T-helper 2 cell treated with Interferon-gamma antibody and Interleukin-4, amounts not matched to agents 5 μg/mL and 100 μg/mL, for 36 hours (primary cell): ENCODE data around the gene PAFAH2.

Source experiments
- DNase-seq: peaks from one replicate; pipeline ENCODE4 v3.0.0; 2021; ENCODE audit warnings: low spot score
- H3K27ac Mint-ChIP-seq: one replicate; pipeline ENCODE4 v1.8.0; 2021; ENCODE audit warnings: mild to moderate bottlenecking, mixed read lengths
- H3K27me3 Mint-ChIP-seq: one replicate; pipeline ENCODE4 v1.8.0; 2021; ENCODE audit warnings: low read depth, mixed read lengths
- H3K36me3 Mint-ChIP-seq: one replicate; pipeline ENCODE4 v1.8.0; 2021; ENCODE audit warnings: low read depth, mixed read lengths
- H3K4me1 Mint-ChIP-seq: one replicate; pipeline ENCODE4 v1.8.0; 2021; ENCODE audit warnings: low read depth, mixed read lengths
- H3K4me3 Mint-ChIP-seq: one replicate; pipeline ENCODE4 v1.8.0; 2022; ENCODE audit warnings: mild to moderate bottlenecking, moderate library complexity, mixed read lengths
- H3K9me3 Mint-ChIP-seq: one replicate; pipeline ENCODE4 v1.8.0; 2021; ENCODE audit warnings: mixed read lengths

Gene PAFAH2

DNA sequence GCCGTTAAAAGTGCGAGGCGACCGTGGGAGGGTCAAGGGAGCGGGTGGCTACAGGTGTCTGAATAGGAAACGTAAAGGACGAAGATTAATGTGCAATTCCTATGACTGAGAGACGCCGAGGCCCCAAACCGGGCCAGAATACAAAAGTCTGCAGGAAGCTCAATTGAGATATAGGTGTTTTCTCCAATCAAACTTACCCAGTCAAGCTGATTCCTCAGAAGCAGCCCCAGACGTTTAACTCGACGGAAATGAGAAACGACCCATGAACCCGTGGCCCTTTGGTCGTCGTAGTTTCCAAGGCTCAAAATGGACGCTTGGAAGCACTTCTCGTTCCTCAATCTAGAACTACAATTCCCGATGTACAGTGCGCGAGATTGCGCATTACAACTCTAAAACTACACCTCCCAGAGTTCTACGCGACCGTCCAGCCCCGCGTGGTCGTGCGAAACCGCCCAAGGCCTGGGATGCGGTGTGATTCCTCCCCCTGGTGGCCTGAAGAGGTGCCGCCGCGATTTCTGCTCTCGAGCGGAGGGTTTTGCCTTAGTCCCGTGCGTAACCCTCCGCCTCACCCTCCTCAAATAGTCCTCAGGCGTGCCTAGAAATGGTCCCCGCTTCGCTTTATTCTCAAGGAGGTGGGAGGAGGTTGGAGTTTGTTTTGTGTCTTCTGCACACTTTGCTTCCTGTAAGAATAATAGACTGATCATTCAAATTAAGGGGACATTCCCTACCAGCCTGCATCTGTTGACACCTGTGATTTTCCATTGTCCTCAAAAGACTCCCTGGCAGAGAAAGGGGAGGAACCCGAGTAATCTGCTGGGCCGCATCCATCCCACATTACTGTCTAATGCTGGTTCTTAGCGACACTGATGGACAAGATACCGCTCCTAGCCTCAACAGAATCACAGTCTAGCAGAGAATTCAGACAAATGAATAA lies at the start of gene PAFAH2:
TSS of gene PAFAH2 (minus strand) at position 236 of the 934 bp plus-strand sequence. CDS start 7,247 bp downstream, outside the sequence.
- Mint-ChIP-seq H3K27ac (peak within 1 kb of the TSS; percentile 92), H3K4me3 (peak within 1 kb of the TSS; percentile 98), H3K9me3 (no peaks in the 10 kb centered on the region), H3K4me1 (peaks cover 29% of the 10 kb centered on the region), H3K36me3 (peaks cover 2% of the 10 kb centered on the region), H3K27me3 (no peaks in the 10 kb centered on the region)
- DNase-seq, result peak; percentile 95

- Mint-ChIP-seq H3K36me3 (no peaks in the 10 kb centered on the region), H3K27ac (no peak overlapping the region), H3K27me3 (peaks cover 77% of the 10 kb centered on the region), H3K4me1 (no peaks in the 10 kb centered on the region), H3K4me3 (no peak overlapping the region), H3K9me3 (no peaks in the 10 kb centered on the region)
- DNase-seq, result no peak
Observed at GRCh38 chr1:26047278-26047874, 49.5 kb upstream of the PAFAH2 start.

DNA sequence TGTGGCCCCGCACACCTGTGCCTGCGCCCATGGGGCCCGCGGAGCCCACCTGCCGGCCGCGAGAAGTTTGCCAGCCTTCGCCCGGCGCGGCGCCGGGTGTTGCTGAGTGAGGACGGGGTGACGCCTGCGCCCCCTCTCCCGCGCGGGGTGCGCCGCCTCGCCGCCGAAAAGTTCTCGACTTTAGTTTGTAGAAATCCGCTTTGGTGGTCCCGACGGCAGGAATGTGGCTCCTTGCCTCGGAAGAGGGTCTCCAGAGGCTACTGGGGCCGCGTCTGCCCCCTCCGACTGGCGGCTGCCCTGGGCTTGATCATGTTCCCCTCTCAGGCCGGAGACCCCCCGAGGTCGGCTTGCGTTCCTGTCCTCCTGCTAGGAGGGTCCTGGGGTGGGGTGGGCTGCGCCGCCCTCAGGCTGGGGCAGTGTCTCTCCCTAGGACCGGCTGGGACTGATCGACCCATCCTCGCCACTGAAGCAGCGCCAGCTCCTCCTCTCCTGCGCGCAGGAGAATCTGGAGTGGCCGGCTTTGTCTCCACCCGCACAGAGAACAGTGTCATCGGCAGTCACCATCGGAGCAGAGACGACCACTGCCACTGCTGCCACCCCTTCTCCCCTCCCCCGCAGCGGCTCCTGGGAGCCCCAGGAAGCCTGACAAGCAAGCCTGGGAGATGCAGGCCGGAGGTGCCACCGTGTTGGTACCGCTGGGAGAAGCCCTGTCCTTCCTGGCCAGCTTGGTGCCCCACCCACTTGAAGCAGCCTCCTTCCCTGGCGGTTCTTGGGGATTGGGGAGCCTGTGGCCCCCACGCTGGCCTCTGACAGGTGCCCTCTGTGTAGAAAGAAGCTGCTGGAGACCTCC lies 48.6 kb upstream of the PAFAH2 start:
- H3K27ac Mint-ChIP-seq, result no peak overlapping the region
- no peaks in the 10 kb centered on the region for H3K36me3 Mint-ChIP-seq
- peaks cover 74% of the 10 kb centered on the region for H3K27me3 Mint-ChIP-seq
- no peaks in the 10 kb centered on the region for H3K4me1 Mint-ChIP-seq
- peak overlapping the region; percentile 18 for H3K4me3 Mint-ChIP-seq
- DNase-seq, result no peak
- no peaks in the 10 kb centered on the region for H3K9me3 Mint-ChIP-seq

GRCh38 chr1:26045722-26046245 lies 47.9 kb upstream of the PAFAH2 start, which contains the start of gene SLC30A2:
Gene SLC30A2 (minus strand): TSS chr1:26046118. CDS start chr1:26045896, 222 bp downstream.
- H3K27ac Mint-ChIP-seq, result no peak within 1 kb of the TSS
- H3K4me3 Mint-ChIP-seq, result peak within 1 kb of the TSS; percentile 18
- H3K9me3 Mint-ChIP-seq, result no peaks in the 10 kb centered on the region
- no peaks in the 10 kb centered on the region for H3K4me1 Mint-ChIP-seq
- no peak for DNase-seq
- no peaks in the 10 kb centered on the region for H3K36me3 Mint-ChIP-seq
- H3K27me3 Mint-ChIP-seq, result peaks cover 69% of the 10 kb centered on the region

DNA sequence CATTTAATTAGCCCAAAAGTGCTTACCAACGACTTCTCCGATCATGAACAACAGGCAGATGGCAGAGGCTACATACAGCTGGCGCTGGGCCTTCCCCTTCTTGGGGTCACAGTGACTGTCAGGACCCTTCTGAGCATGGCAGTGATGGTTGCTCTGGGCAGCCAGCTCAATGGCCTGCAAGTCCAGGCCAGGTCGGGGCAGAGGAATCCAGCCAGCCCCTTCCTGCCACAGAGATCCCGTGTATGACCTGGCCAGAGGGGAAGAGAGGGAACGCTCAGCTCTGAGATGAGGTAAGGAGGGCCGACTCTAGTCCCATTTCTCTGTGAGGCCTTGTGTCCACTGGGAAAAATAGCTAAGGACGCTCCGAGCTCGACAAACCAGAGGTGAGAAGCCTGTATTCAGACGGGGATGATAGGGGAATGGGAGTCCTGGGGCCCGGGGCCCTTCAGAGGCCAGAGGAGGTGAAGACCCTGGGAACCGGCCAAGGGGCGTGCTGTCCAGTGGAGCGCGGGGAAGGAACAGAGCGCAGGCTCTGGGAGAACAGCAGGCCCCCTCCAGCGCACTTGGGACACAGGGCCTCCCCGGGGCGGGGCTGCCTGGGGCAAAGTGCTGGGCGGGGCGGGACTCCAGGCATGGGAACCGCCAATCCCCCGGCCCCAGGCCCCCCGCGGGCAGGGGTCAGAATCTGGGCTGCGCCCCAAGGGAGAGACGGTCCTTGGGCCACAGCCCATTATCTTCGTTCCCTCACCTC lies 47.3 kb upstream of the PAFAH2 start:
- Mint-ChIP-seq H3K4me1 (no peaks in the 10 kb centered on the region), H3K4me3 (no peak overlapping the region), H3K36me3 (no peaks in the 10 kb centered on the region), H3K27me3 (peaks cover 63% of the 10 kb centered on the region), H3K9me3 (no peaks in the 10 kb centered on the region), H3K27ac (no peak overlapping the region)
- no peak for DNase-seq

DNA sequence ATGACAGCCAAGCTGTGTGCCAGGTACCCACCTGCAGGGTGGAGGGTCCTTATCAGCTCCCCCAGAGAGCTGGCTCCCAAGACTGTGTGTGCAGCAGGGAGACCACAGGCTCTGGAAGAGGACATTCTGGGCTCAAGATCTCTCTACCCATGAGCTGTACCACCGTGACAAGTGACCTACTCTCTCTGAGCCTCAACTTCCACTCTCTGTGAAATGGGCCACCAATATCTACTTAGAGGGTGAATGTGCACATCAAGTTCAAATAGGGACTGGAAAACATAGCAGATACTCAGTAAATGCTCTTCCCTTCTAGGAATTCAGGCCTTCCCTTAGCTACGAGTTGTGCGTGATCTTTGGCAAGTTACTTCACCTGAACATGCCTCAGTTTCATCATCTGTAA lies 46.6 kb upstream of the PAFAH2 start:
- H3K27ac Mint-ChIP-seq, result no peak overlapping the region
- H3K9me3 Mint-ChIP-seq, result no peaks in the 10 kb centered on the region
- H3K36me3 Mint-ChIP-seq, result no peaks in the 10 kb centered on the region
- no peaks in the 10 kb centered on the region for H3K4me1 Mint-ChIP-seq
- H3K4me3 Mint-ChIP-seq, result no peak overlapping the region
- H3K27me3 Mint-ChIP-seq, result peaks cover 56% of the 10 kb centered on the region
- DNase-seq, result no peak

- H3K27me3 Mint-ChIP-seq, result peaks cover 50% of the 10 kb centered on the region
- DNase-seq, result no peak
- no peaks in the 10 kb centered on the region for H3K36me3 Mint-ChIP-seq
Observed at GRCh38 chr1:26043765-26044164, 45.9 kb upstream of the PAFAH2 start.

DNA sequence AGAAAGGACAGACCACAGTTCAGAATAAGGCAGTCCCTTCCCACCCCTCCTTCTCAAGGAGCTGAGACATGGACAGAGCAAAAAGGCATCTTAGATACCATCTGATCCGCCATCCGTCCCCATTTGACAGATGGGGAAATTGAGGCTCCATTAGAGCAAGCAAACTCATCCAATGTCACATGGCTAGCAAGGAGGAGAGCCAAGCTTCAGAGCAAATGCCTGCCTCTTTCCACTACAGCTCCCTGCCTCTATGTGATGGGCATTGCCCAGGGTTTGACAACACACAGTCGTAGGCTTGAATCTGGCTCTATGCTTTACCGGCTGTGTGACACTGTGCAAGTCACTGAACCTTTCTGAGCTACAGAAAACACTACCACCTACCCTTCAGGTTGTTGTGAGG lies 44.1 kb upstream of the PAFAH2 start:
- Mint-ChIP-seq H3K4me3 (no peak overlapping the region), H3K27ac (no peak overlapping the region), H3K9me3 (no peaks in the 10 kb centered on the region), H3K36me3 (no peaks in the 10 kb centered on the region), H3K4me1 (no peaks in the 10 kb centered on the region), H3K27me3 (peaks cover 33% of the 10 kb centered on the region)
- no peak for DNase-seq

More at GRCh38 chr1:26043765-26044164, 45.9 kb upstream of the PAFAH2 start:
- Mint-ChIP-seq H3K4me3 (no peak overlapping the region), H3K9me3 (no peaks in the 10 kb centered on the region), H3K4me1 (no peaks in the 10 kb centered on the region), H3K27ac (no peak overlapping the region)

DNA sequence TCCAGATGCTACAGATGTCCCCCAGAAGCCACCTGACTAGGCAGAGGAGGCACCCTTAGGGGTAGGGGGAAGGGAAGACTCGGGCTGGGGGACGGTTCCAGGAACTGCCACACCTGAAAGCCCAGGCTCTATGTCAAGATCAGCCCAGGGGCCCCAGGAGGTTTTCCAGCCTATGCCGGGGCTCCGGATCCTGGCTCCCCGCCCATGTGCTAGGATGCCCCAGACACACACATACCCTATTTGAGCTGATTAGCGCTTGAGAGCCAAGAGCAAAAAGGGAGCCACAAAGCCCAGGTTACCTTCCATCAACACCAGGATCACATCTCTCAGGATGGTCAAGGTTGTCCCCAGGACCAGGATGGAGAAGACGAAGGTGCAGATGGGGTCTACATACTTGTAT lies 43.5 kb upstream of the PAFAH2 start:
- Mint-ChIP-seq H3K9me3 (no peaks in the 10 kb centered on the region), H3K4me3 (no peak overlapping the region), H3K27ac (no peak overlapping the region), H3K4me1 (no peaks in the 10 kb centered on the region), H3K27me3 (peaks cover 29% of the 10 kb centered on the region), H3K36me3 (no peaks in the 10 kb centered on the region)
- no peak for DNase-seq

DNA sequence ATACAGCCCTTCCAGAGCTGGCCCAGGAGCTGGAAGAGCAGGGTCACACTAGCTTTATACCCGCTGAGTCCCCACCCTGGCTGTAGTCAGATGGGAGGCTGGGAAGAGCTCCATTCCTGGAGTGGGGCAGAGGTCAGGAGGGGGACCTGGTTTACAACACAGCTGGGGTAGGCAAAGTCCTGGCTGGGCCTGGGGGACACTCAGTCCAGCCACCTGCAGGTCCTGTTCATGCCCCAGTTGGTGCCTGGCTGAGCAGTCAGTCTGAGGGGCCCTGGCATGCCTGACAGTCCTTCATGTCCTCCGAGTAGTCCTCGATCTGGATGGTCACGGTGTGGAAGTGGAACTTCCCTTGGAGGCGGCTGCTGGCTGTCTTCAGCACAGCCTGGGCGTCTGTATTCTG lies 41.0 kb upstream of the PAFAH2 start:
- H3K4me3 Mint-ChIP-seq, result no peak overlapping the region
- H3K36me3 Mint-ChIP-seq, result no peaks in the 10 kb centered on the region
- H3K9me3 Mint-ChIP-seq, result no peaks in the 10 kb centered on the region
- no peak overlapping the region for H3K27ac Mint-ChIP-seq
- H3K4me1 Mint-ChIP-seq, result peaks cover 7% of the 10 kb centered on the region
- H3K27me3 Mint-ChIP-seq, result peaks cover 21% of the 10 kb centered on the region
- no peak for DNase-seq

GRCh38 chr1:26038477-26038876 lies 40.6 kb upstream of the PAFAH2 start:
- Mint-ChIP-seq H3K36me3 (no peaks in the 10 kb centered on the region), H3K27me3 (peaks cover 17% of the 10 kb centered on the region), H3K4me1 (peaks cover 7% of the 10 kb centered on the region), H3K9me3 (no peaks in the 10 kb centered on the region), H3K27ac (no peak overlapping the region), H3K4me3 (no peak overlapping the region)
- DNase-seq, result no peak

DNA sequence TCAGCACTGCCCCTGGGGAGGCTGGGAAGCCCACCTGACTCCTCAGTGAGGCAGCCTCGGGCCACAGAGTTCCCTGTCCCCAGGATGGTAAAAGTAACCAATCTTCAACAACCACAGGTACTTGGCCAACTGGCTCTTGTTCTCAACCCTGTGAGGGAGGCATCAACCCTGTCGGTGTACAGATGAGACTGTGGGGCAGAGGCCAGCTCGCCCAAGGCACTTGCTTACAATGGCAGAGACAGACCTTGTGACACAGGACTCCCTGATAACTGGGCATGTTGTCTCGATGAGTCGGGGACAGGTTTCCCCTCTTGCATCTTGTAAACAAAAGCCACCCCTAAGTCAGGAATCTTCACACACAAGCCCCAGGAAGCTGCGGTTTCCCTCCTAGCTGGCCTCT lies 40.0 kb upstream of the PAFAH2 start:
- peaks cover 12% of the 10 kb centered on the region for H3K27me3 Mint-ChIP-seq
- H3K36me3 Mint-ChIP-seq, result no peaks in the 10 kb centered on the region
- peaks cover 7% of the 10 kb centered on the region for H3K4me1 Mint-ChIP-seq
- no peak overlapping the region for H3K4me3 Mint-ChIP-seq
- H3K9me3 Mint-ChIP-seq, result no peaks in the 10 kb centered on the region
- DNase-seq, result no peak
- H3K27ac Mint-ChIP-seq, result no peak overlapping the region

GRCh38 chr1:26036756-26037281 lies 39.0 kb upstream of the PAFAH2 start:
- no peaks in the 10 kb centered on the region for H3K36me3 Mint-ChIP-seq
- no peak overlapping the region for H3K4me3 Mint-ChIP-seq
- peaks cover 20% of the 10 kb centered on the region for H3K27me3 Mint-ChIP-seq
- no peak for DNase-seq
- H3K4me1 Mint-ChIP-seq, result peaks cover 7% of the 10 kb centered on the region
- no peaks in the 10 kb centered on the region for H3K9me3 Mint-ChIP-seq
- no peak overlapping the region for H3K27ac Mint-ChIP-seq
